Measurements from ENCODE around the gene ALDH7A1.
"Not testable (repeated sequence)": the region's sequence is repeated elsewhere in the genome, so short reads cannot be mapped to it uniquely, and the experiment has no call there.

The ALDH7A1 gene

DNA sequence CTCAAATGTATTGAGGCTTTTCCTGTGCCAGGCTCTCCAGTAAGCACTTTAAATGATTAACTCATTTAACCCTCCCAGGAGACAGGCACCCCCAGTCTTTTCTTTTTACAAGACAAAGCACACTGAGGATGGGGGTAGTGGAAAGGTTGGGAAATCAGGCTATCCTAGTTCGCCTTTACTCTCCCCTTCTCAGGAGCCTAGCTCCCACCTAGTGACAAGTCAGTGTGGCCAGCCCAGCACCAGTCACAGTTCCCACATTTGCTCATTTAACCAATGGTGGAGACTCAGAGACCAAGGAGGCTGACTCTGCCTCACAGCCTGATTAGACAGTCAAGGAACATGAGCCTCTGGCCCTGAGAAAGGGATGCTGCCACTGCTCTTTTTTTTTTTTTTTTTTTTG lies 3.5 kb downstream of the ALDH7A1 start:
- no peak for DNase-seq

GRCh38 chr5:126589536-126590297 lies 5.3 kb downstream of the ALDH7A1 start:
- no peak for DNase-seq

DNA sequence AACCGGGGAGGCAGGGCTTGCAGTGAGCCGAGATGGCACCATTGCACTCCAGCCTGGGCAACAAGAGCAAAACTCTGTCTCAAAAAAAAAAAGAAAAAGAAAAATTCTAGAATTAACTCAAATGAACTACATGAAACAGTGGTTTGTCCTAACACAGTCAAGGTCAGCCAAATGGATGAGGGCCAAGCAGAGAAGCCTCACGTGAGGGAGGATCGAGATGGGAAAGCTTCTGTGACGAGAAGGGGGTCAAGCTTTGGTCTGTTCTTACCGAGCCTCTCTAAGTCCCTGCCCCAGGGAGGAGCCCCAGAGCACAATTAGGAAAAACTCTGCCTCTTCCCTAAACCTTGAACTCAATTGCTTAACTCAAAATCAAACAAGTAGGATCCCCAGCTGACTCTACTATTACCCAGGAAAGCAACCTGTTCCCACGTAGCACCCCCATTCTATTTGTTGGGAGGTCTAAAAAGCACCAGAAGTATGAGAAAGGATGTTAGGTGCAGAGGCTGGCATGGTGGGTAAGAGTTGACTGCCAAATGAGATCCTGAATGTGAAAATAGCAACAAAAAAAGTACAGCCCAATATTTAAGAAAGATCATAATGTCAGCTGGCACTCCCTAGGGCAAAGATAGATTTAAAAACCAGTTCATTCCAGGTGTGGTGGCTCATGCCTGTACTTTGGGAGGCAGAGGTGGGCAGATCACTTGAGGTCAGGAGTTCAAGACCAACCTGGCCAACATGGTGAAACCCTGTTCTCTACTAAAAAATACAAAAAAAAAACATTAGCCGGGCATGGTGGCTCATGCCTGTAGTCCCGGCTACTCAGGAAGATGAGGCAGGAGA lies 7.2 kb downstream of the ALDH7A1 start:
- no peak for DNase-seq

GRCh38 chr5:126583761-126584160 lies 11.3 kb downstream of the ALDH7A1 start:
- DNase-seq = no peak

GRCh38 chr5:126579716-126580115 lies 15.3 kb downstream of the ALDH7A1 start:
- DNase-seq = no peak

- no peak for DNase-seq
Observed at GRCh38 chr5:126577415-126577814, 17.6 kb downstream of the ALDH7A1 start.

GRCh38 chr5:126576974-126577373 lies 18.0 kb downstream of the ALDH7A1 start:
- no peak for DNase-seq

- no peak for DNase-seq
Observed at GRCh38 chr5:126575644-126576043, 19.4 kb downstream of the ALDH7A1 start.

GRCh38 chr5:126568206-126568755 lies 26.7 kb downstream of the ALDH7A1 start:
- DNase-seq = no peak

DNA sequence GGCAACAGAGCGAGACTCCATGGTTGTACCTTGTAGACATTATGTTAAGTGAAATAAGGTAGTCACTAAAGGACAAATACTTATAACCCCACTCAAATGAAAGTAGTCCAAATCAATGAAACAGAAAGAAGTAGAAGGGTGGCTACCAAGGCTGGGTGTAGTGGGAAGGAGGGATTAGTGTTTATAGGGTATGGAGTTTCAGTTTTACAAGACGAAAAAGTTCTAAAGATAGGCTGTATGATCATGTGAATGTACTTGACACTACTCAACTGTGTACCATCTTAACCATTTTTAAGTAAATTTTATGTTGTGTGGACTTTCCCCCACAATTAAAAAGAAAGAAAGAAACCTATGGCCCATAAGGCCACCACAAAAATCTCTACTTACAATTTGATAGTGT lies 32.2 kb downstream of the ALDH7A1 start:
- DNase-seq = no peak

- no peak for DNase-seq
Observed at GRCh38 chr5:126561908-126562307, 33.1 kb downstream of the ALDH7A1 start.

DNA sequence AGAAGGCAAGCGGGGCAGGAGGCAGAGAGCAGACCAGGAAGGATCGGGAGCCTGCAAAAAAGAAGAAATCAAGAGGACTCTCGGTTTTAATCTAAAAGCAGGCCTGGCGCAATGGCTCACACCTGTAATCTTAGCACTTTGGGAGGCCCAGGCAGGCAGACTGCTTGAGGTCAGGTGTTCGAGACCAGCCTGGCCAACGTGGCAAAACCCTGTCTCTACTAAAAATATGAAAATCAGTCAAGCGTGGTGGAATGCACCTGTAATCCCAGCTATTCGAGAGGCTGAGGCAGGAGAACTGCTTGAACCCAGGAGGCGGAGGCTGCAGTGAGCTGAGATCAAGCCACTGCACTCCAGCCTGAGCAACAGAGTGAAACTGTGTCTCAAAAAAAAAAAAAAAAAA lies 39.9 kb downstream of the ALDH7A1 start:
- not testable (repeated sequence) for DNase-seq

DNA sequence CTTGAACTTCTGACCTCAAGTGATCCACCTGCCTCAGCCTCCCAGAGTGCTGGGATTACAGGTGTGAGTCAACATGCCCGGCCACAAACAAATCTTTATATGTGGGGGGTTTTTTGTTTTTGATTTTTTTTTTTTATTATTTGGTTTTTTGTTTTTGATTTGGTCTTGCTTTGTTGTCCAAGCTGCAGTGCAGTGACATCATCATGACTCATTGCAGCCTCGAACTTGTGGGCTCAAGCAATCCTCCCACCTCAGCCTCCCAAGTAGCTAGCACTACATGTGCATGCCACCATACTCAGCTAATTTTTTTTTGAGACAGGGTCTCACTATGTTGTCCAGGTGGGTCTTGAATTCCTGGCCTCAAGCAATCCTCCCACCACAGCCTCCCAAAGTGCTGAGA lies 42.4 kb downstream of the ALDH7A1 start:
- DNase-seq = no peak

GRCh38 chr5:126544087-126544740 lies 50.8 kb downstream of the ALDH7A1 start:
- DNase-seq = peak; percentile 12

GRCh38 chr5:126543660-126544059 lies 51.4 kb downstream of the ALDH7A1 start:
- DNase-seq = no peak

- DNase-seq = no peak
Observed at GRCh38 chr5:126543009-126543408, 52.0 kb downstream of the ALDH7A1 start.

DNA sequence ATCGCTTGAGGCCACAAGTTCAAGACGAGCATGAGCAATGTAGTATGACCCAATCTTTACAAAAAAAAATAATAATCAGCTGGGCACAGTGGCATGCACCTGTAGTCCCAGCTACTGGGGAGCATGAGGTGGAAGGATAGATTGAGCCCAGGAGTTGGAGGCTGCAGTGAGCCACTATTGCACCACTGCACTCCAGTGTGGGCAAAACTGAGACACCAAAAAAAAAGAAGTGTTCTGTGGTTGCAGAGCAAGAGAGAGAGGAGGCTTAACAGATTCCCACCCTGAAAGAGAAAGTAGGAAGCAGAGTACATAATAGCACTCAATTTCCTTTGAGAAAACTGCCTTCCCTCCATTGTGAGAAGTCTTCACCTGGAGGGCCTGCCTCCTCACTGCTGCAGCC lies 52.6 kb downstream of the ALDH7A1 start:
- no peak for DNase-seq

DNA sequence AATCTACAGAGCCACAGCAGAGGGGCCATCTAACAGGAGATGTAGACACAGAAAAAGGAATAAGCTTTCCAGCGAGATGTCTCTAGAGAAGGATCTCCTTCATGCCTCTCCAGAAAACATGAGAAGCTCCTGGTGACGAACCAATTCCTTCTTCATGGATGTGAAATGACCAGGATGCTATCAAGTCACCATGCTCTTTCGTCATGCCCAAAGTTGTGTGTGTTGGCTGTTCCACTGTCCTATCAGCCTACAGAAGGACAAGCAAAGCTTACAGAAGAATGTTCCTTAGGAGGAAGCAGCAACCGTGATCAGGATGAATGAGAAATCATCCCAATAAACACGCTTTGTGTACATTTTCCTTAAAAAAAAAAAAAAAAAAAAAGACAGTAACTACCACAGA lies 54.4 kb downstream of the ALDH7A1 start:
- no peak for DNase-seq

- DNase-seq = no peak
Observed at GRCh38 chr5:126538579-126538978, 56.4 kb downstream of the ALDH7A1 start.

DNA sequence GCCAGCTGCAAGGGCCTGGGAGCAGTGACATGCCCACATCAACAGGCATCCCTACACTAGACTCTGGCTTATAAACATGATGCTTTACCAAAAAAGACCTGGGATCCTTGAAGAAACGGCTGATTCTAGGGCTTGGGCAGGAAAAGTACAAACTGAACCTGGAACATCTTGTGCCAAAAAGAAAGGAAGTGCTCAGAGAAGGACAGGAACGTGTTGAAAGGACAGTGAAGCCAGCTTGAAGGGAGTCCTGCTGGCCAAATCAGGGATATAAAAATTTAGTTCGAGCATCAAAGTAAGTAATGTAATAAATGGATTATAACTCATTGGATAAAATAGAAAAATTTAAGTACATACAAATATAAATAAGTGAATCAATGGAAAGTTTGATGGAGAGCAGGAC lies 58.1 kb downstream of the ALDH7A1 start:
- no peak for DNase-seq

DNA sequence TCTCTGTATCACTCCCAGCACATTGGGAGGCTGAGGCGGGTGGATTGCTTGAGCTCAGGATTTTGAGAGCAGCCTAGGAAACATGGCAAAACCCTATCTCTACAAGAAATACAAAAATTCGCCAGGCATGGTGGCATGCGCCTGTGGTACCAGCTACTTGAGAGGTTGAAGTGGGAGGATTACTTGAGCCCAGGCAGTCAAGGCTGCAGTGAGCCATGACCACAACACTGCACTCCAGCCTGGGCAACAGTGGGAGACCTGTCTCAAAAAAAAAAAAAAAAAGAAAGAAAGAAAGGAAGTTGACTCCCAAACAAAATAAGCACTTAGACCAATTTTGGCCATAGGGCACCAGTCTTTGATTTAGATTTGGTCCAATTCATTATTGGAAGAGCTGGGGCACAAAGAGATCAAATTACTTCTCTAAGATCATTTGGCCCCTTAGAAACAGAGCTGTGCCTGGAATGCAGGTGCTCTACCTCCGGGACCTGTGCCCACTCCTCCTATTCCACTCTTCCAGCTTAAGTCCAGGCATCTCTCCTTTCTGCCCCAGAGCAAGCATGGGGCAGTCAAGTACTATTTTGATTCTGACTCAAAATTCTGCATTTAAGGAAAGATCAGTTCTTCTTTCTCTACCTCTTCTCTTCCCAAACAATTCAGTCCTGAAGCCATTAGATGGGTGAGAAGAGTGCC lies 59.0 kb downstream of the ALDH7A1 start:
- DNase-seq = no peak

GRCh38 chr5:126534553-126534952 lies 60.5 kb downstream of the ALDH7A1 start:
- DNase-seq = no peak

All from NCI-H1694 (cell line).